H9 (cell line): ENCODE data around the gene PLCB1. TPM values are rescaled to one million over a fixed set of nuclear protein-coding genes. Genes with fewer than 3 reads are reported as not detected.
A peak's percentile ranks its signal among the peaks of the same experiment; 100 is the strongest.

ENCODE experiments used
- DNase-seq: peaks from one replicate; pipeline ENCODE4 v3.0.0-alpha.2; 2017
- H2AFZ ChIP-seq: one replicate; pipeline ENCODE4 v1.6.1; 2013; ENCODE audit warnings: mild to moderate bottlenecking, low read length, control low read depth, moderate library complexity
- H2AK5ac ChIP-seq: 2 replicates; pipeline ENCODE4 v1.6.1; 2013; ENCODE audit warnings: low read length, control low read depth, mixed read lengths; ENCODE audit not compliant: insufficient read length
- H2BK120ac ChIP-seq: one replicate; pipeline ENCODE4 v1.6.1; 2013; ENCODE audit warnings: low read depth, mild to moderate bottlenecking, low read length, control low read depth, inconsistent platforms; ENCODE audit not compliant: poor library complexity, severe bottlenecking
- H2BK12ac ChIP-seq: 2 replicates; pipeline ENCODE4 v1.6.1; 2013; ENCODE audit warnings: low read length, control low read depth, mixed read lengths, low read depth; ENCODE audit not compliant: insufficient read length
- H2BK15ac ChIP-seq: 2 replicates; pipeline ENCODE4 v1.6.1; 2013; ENCODE audit warnings: low read depth, low read length, control low read depth
- H2BK20ac ChIP-seq: one replicate; pipeline ENCODE4 v1.6.1; 2013; ENCODE audit warnings: low read depth, mild to moderate bottlenecking, low read length, control low read depth, inconsistent platforms; ENCODE audit not compliant: poor library complexity, severe bottlenecking
- H2BK5ac ChIP-seq: 2 replicates; pipeline ENCODE4 v1.6.1; 2013; ENCODE audit warnings: low read length, control low read depth, mixed read lengths; ENCODE audit not compliant: insufficient read length
- H3K14ac ChIP-seq: 2 replicates; pipeline ENCODE4 v1.6.1; 2013; ENCODE audit warnings: low read length, control low read depth; ENCODE audit not compliant: insufficient read depth
- H3K18ac ChIP-seq: 2 replicates; pipeline ENCODE4 v1.6.1; 2013; ENCODE audit warnings: low read depth, mild to moderate bottlenecking, mixed read lengths, low read length, control low read depth; ENCODE audit not compliant: insufficient read length
- H3K23ac ChIP-seq: 2 replicates; pipeline ENCODE4 v1.6.1; 2013; ENCODE audit warnings: low read length, control low read depth, mixed read lengths, low read depth; ENCODE audit not compliant: insufficient read length
- H3K23me2 ChIP-seq: 2 replicates; pipeline ENCODE4 v1.6.1; 2013; ENCODE audit warnings: low read depth, mild to moderate bottlenecking, mixed read lengths, low read length, control low read depth; ENCODE audit not compliant: insufficient read length, poor library complexity, severe bottlenecking
- H3K27ac ChIP-seq: 2 replicates; pipeline ENCODE4 v1.5.1; 2013; ENCODE audit warnings: low read length, control low read depth, mixed read lengths, low read depth; ENCODE audit not compliant: insufficient read length
- H3K27me3 ChIP-seq: 2 replicates; pipeline ENCODE4 v1.6.1; 2013; ENCODE audit warnings: low read length, control low read depth, inconsistent platforms; ENCODE audit not compliant: insufficient read depth
- H3K4ac ChIP-seq: 2 replicates; pipeline ENCODE4 v1.6.1; 2013; ENCODE audit warnings: low read depth, mild to moderate bottlenecking, control low read depth, inconsistent platforms, low read length, moderate library complexity
- H3K4me1 ChIP-seq: 2 replicates; pipeline ENCODE4 v1.6.1; 2013; ENCODE audit warnings: low read length, control low read depth, inconsistent platforms; ENCODE audit not compliant: insufficient read depth
- H3K4me2 ChIP-seq: 2 replicates; pipeline ENCODE4 v1.6.1; 2013; ENCODE audit warnings: low read length, control low read depth, mixed read lengths; ENCODE audit not compliant: insufficient read length, insufficient read depth
- H3K56ac ChIP-seq: 2 replicates; pipeline ENCODE4 v1.6.1; 2013; ENCODE audit warnings: low read depth, mild to moderate bottlenecking, mixed read lengths, low read length, control low read depth; ENCODE audit not compliant: insufficient read length
- H3K79me1 ChIP-seq: 2 replicates; pipeline ENCODE4 v1.6.1; 2013; ENCODE audit warnings: low read depth, mild to moderate bottlenecking, moderate library complexity, low read length, control low read depth, inconsistent platforms; ENCODE audit not compliant: insufficient read depth, poor library complexity, severe bottlenecking
- H3K79me2 ChIP-seq: 2 replicates; pipeline ENCODE4 v1.6.1; 2013; ENCODE audit warnings: low read length, control low read depth, inconsistent platforms; ENCODE audit not compliant: insufficient read depth
- H3K9ac ChIP-seq: 2 replicates; pipeline ENCODE4 v1.6.1; 2013; ENCODE audit warnings: low read length, control low read depth, mixed read lengths; ENCODE audit not compliant: insufficient read length; ENCODE audit errors: extremely low read depth
- H3K9me3 ChIP-seq: one replicate; pipeline ENCODE4 v1.6.1; 2013; ENCODE audit warnings: low read depth, low read length, inconsistent platforms; ENCODE audit not compliant: control insufficient read depth
- H3T11ph ChIP-seq: one replicate; pipeline ENCODE4 v1.6.1; 2013; ENCODE audit warnings: mild to moderate bottlenecking, low read length, control low read depth, inconsistent platforms
- H4K20me1 ChIP-seq: one replicate; pipeline ENCODE4 v1.6.1; 2013; ENCODE audit not compliant: control insufficient read depth, insufficient read length, insufficient read depth
- H4K5ac ChIP-seq: 2 replicates; pipeline ENCODE4 v1.6.1; 2013; ENCODE audit warnings: low read depth, mild to moderate bottlenecking, mixed read lengths, low read length, control low read depth; ENCODE audit not compliant: insufficient read length
- H4K8ac ChIP-seq: replicated peaks from 2 replicates; pipeline ENCODE4 v1.6.1; 2013; ENCODE audit warnings: low read length, control low read depth, mixed read lengths, low read depth; ENCODE audit not compliant: insufficient read length
- H4K91ac ChIP-seq: 2 replicates; pipeline ENCODE4 v1.6.1; 2013; ENCODE audit warnings: low read depth, mild to moderate bottlenecking, moderate library complexity, mixed read lengths, low read length, control low read depth; ENCODE audit not compliant: insufficient read length
- H3K27ac Mint-ChIP-seq, 3 experiments: 2 replicates in 2 of 3; 3 replicates in 1 of 3; pipeline ENCODE4 v1.8.0; 2020 to 2021; ENCODE audit warnings: mixed read lengths in 3 of 3, mild to moderate bottlenecking in 1 of 3, moderate library complexity in 1 of 3
- H3K27me3 Mint-ChIP-seq: 2 replicates; pipeline ENCODE4 v1.8.0; 2021; ENCODE audit warnings: low read depth, mild to moderate bottlenecking, moderate library complexity, mixed read lengths
- H3K36me3 Mint-ChIP-seq, 3 experiments: 2 replicates in 2 of 3; 3 replicates in 1 of 3; pipeline ENCODE4 v1.8.0; 2020 to 2021; ENCODE audit warnings: low read depth in 3 of 3, mixed read lengths in 3 of 3; ENCODE audit not compliant: insufficient read depth in 1 of 3
- H3K4me1 Mint-ChIP-seq, 2 experiments: 2 replicates each; pipeline ENCODE4 v1.8.0; 2020; ENCODE audit warnings: mixed read lengths in 2 of 2
- H3K4me3 Mint-ChIP-seq, 2 experiments: 2 replicates in 1 of 2; 3 replicates in 1 of 2; pipeline ENCODE4 v1.8.0; 2020 to 2021; ENCODE audit warnings: mild to moderate bottlenecking in 2 of 2, mixed read lengths in 2 of 2, moderate library complexity in 1 of 2
- H3K9me3 Mint-ChIP-seq, 2 experiments: 2 replicates in 1 of 2; 3 replicates in 1 of 2; pipeline ENCODE4 v1.8.0; 2020; ENCODE audit warnings: mild to moderate bottlenecking in 2 of 2, mixed read lengths in 2 of 2, moderate library complexity in 1 of 2
- WGBS: extraction: QIAGEN DNeasy Blood & Tissue Kit; methylation state at CpG from one replicate; pipeline ENCODE4 v1.1.7; 2013; ENCODE audit warnings: missing lambda C conversion rate, low lambda C conversion rate, mixed read lengths; ENCODE audit not compliant: insufficient read length; ENCODE audit errors: extremely low coverage; 5-methylcytosine and 5-hydroxymethylcytosine counted together
- total RNA-seq: library from RNA; stranded (reverse); gene quantifications from 2 replicates; pipeline ENCODE4 v1.2.1, GENCODE V29; 2021
- TF ChIP-seq, protein P1 (sequence below): fragments of 200-600 bp; sonication (generic); conservative IDR thresholded peaks from 3 replicates; pipeline ENCODE4 v1.8.0; 2021; ENCODE audit warnings: antibody characterized with exemption, mild to moderate bottlenecking

The PLCB1 gene
- total RNA-seq, 1 experiment from 2014 or later, result 11.5 TPM

DNA sequence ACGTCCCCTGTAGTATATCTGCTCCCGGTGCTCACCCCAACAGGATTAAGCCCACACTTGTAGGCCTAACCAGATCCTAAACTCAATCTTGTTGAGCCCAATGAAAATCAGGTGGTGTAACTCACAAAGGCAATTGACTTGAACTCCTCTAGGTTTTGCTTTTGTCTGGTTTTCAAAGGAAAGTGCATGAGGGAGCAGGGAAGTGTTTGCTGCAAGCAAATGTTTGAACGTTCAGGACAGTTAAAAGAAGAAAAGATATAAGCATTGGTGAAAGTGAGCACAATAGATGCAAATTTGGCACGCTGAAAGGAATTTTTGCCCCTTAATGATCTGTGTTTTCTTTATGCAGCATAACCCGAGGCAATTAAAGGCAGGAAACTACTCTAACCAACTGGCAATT is 212.6 kb downstream of the PLCB1 start:
- H3K23ac ChIP-seq, result no peak overlapping the region
- H3K79me1 ChIP-seq, result no peaks in the 10 kb centered on the region
- H3K4me1 ChIP-seq, result no peaks in the 10 kb centered on the region
- no peak overlapping the region for H4K91ac ChIP-seq
- no peak overlapping the region for H2BK5ac ChIP-seq
- H2BK15ac ChIP-seq, result no peak overlapping the region
- no peak overlapping the region for H3K56ac ChIP-seq
- DNase-seq, result no peak
- Mint-ChIP-seq H3K36me3 (no peaks in the 10 kb centered on the region), H3K9me3 (peaks cover 0 to 4% of the 10 kb centered on the region in 2 experiments; a peak in 1 of 5 replicates), H3K27ac (peak overlapping the region in 1 of 3 experiments; percentile 40; a peak in 1 of 7 replicates), H3K4me3 (no peak overlapping the region), H3K27me3 (no peaks in the 10 kb centered on the region), H3K4me1 (peaks cover 3 to 6% of the 10 kb centered on the region in 2 experiments; a peak in 3 of 4 replicates)
- no peaks in the 10 kb centered on the region for H3K23me2 ChIP-seq
- no peak overlapping the region for H2AFZ ChIP-seq
- WGBS, result no CpG with 5 or more reads among the region's 5 CpGs
- no peak overlapping the region for H3K4me2 ChIP-seq
- no peak overlapping the region for H4K5ac ChIP-seq
- no peak overlapping the region for H2BK120ac ChIP-seq
- TF ChIP-seq, protein P1, sequence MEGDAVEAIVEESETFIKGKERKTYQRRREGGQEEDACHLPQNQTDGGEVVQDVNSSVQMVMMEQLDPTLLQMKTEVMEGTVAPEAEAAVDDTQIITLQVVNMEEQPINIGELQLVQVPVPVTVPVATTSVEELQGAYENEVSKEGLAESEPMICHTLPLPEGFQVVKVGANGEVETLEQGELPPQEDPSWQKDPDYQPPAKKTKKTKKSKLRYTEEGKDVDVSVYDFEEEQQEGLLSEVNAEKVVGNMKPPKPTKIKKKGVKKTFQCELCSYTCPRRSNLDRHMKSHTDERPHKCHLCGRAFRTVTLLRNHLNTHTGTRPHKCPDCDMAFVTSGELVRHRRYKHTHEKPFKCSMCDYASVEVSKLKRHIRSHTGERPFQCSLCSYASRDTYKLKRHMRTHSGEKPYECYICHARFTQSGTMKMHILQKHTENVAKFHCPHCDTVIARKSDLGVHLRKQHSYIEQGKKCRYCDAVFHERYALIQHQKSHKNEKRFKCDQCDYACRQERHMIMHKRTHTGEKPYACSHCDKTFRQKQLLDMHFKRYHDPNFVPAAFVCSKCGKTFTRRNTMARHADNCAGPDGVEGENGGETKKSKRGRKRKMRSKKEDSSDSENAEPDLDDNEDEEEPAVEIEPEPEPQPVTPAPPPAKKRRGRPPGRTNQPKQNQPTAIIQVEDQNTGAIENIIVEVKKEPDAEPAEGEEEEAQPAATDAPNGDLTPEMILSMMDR, result no peak
- no peak overlapping the region for H3K4ac ChIP-seq
- H3K27ac ChIP-seq, result no peak overlapping the region
- H2BK20ac ChIP-seq, result no peak overlapping the region
- H2BK12ac ChIP-seq, result no peak overlapping the region
- H3K18ac ChIP-seq, result no peak overlapping the region
- H3K9me3 ChIP-seq, result no peaks in the 10 kb centered on the region
- no peak overlapping the region for H2AK5ac ChIP-seq
- H4K20me1 ChIP-seq, result no peaks in the 10 kb centered on the region
- H3K79me2 ChIP-seq, result no peaks in the 10 kb centered on the region
- no peaks in the 10 kb centered on the region for H3K27me3 ChIP-seq
- no peak overlapping the region for H3T11ph ChIP-seq
- no peak overlapping the region for H3K9ac ChIP-seq
- H3K14ac ChIP-seq, result no peak overlapping the region
- no peak overlapping the region for H4K8ac ChIP-seq
